HG03097 (cell line): ENCODE results near the gene EVPL.
"Not testable (repeated sequence)": the region's sequence is repeated elsewhere in the genome, so short reads cannot be mapped to it uniquely, and the experiment has no call there.

Source experiments
- ATAC-seq: cut with Tn5 transposase; IDR thresholded peaks from one replicate; pipeline ENCODE4 v1.9.1; 2021; ENCODE audit not compliant: unreplicated experiment, low FRiP score

The EVPL gene

DNA sequence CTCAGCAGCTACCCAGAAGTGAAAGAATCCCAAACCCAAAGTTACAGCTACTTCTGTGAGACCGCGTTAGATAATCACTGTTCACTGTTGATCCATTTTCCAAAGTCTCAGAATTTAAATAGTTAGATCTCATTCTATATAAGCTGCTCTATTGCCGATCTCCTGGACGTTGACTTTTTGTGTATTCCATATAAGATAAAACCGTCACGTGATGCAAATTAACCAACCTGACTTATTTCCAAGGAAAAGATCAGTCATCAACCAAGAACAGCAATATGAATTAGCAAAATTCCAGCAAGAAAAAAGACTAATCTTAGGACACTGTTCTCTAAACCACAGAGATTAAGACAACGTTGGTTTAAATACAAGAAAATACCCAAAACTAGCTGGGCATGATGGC lies 56.5 kb downstream of the EVPL start:
- ATAC-seq: no peak

DNA sequence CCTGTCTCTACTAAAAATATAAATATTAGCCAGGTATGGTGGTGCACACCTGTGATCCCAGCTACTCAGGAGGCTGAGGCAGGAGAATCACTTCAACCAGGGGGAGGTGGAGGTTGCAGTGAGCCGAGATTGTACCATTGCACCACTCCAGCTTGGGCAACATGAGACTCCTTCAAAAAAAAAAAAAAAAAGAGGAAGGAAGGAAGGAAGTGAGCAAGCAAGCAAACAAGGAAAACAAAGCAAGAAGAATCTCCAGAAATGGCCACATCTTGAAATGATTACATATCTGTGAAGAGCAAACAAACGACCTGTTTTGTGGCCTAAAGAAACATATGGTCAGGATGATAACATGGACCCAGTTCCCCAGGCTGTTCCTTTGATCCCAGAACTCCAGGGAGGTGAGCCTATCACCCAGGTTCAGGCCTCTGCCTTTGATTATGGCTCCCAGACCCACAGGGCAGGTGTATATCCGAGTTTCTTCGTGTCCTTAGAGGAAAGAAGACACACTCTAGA lies 57.0 kb downstream of the EVPL start:
- no peak for ATAC-seq

DNA sequence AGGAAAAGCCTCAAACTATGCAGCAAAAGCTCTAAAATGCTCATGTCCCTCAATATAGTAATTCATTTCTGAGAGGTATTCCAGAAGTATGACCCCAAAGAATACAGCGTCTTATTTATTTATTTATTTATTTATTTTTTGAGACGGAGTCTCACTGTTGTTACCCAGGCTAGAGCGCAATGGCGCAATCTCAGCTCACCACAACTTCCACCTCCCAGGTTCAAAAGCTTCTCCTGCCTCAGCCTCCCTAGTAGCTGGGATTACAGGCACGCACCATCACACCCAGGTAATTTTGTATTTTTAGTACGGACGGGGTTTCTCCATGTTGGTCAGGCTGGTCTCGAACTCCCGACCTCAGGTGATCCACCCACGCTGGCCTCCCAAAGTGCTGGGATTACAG lies 58.1 kb downstream of the EVPL start:
- ATAC-seq: not testable (repeated sequence)

DNA sequence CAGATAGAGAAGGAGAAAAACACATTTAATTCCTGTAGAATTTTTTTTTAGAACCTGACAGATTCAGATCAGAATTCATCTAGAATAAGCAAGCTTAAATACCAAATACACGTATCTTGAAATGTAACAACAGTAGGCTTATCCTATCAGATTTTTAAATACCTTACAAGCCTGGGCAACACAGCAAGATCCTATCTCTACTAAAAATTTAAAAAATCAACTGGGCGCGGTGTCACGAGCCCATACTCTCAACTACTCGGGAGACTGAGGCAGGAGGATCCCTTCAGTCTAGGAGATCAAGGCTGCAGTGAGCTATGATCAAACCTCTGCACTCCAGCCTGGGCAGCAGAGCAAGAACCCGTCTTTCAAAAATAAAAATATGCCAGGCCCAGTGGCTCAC lies 61.6 kb downstream of the EVPL start:
- ATAC-seq: no peak

DNA sequence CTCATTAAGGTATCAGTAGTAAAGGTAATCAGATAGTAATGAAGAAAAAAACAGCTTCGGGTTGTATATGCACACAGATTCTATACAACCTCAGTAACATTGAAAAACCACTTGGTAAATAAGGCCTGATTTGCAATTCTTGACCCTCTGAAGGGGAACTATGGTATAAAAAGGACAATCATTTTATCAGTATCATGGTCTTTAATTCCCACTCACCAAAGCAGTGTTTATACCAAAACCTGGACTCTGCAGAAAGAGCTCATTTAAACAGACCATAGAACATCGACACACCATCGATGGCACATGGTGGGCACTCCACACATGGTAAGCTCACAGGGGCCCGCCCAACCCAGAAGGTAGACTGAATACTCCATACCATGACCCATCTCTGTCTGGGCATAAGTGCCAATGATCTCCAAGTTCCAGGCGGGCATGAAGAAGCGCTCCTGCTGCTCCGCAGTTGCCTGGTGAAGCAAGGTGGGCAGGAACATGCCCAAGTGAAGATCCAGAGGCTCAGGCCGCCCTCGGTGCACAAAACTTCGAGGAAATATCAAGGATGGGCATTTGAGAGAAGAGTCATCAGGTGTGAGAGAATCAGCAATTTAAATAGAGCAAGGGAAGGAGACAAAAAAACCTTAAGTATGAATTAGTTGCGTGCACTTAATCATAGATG lies 67.1 kb downstream of the EVPL start:
- ATAC-seq: no peak

DNA sequence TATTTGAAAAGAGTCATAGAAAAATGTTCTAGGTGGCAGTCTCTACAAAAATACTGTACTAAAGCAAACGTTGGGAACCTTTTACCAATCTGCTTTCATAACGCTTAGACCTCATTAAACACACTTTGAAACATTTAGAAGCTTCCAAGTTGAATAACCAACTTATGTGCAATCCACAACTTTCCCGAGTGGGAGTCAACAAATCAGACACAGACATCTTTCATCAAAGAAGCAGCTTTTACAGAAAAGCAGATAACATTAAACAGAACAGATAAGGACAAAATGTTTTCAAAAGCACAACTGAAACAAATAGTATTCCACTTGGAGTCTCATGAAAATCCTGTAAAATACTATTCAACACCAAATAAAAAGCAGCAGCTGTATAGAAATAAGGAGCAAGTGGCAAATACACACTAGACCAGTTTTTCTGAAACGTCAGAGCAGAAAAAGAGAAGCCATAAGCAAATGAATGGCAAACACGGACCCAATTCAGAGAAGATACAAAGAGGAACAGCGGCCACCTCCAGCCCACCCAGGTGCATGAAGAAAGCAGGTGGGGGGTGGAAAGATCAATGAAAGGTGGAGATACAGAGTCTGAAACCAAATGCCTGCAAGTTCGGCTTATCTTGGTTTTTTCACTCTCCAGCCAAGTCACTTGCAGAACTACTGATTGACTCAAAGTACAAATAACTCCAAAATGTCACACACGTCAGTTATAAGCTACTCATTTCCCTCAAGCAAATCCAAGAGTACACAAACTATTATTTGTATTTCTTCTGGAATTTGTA lies 67.9 kb downstream of the EVPL start:
- ATAC-seq: no peak
